SU-DHL-6 (cell line): ENCODE measurements around the gene UGT1A6.

Source experiments
- H2AFZ ChIP-seq: fragments of 200-600 bp; sonication (generic); 2 replicates; pipeline ENCODE4 v1.6.1; 2014; ENCODE audit warnings: low read depth, mild to moderate bottlenecking, moderate library complexity, mixed read lengths, antibody characterized with exemption, low read length; ENCODE audit not compliant: severe bottlenecking
- H3F3A ChIP-seq: fragments of 200-600 bp; shearing (Covaris generic); 2 replicates; pipeline ENCODE4 v1.6.0; 2016; ENCODE audit warnings: antibody characterized with exemption, mild to moderate bottlenecking; ENCODE audit not compliant: insufficient read depth
- H3K27ac ChIP-seq: fragments of 200-600 bp; sonication (generic); 2 replicates; pipeline ENCODE4 v1.5.1; 2016; ENCODE audit warnings: low read depth, mild to moderate bottlenecking, low read length, moderate library complexity, mixed read lengths
- H3K27me3 ChIP-seq: fragments of 200-600 bp; sonication (generic), shearing (Covaris generic); 2 replicates; pipeline ENCODE4 v1.6.0; 2014; ENCODE audit warnings: mild to moderate bottlenecking, low read length
- H3K36me3 ChIP-seq: fragments of 200-600 bp; sonication (generic); 2 replicates; pipeline ENCODE4 v1.6.1; 2014; ENCODE audit warnings: mild to moderate bottlenecking, low read length, mixed read lengths
- H3K4me2 ChIP-seq: fragments of 300-600, 200-600 bp; shearing (Covaris generic), sonication (generic); 2 replicates; pipeline ENCODE4 v1.6.0; 2014; ENCODE audit warnings: low read length, low read depth, mild to moderate bottlenecking; ENCODE audit not compliant: poor library complexity, severe bottlenecking
- H3K4me3 ChIP-seq: fragments of 200-600 bp; sonication (generic); 2 replicates; pipeline ENCODE4 v1.5.1; 2014; ENCODE audit warnings: antibody characterized with exemption, low read length, mild to moderate bottlenecking, mixed read lengths; ENCODE audit not compliant: insufficient read depth, poor library complexity, severe bottlenecking
- H3K79me2 ChIP-seq: fragments of 200-600 bp; sonication (generic); 2 replicates; pipeline ENCODE4 v1.6.1; 2014; ENCODE audit warnings: mild to moderate bottlenecking, low read length, moderate library complexity; ENCODE audit not compliant: insufficient read depth
- H3K9ac ChIP-seq: fragments of 200-600 bp; sonication (generic); 2 replicates; pipeline ENCODE4 v1.7.0; 2014; ENCODE audit warnings: mild to moderate bottlenecking, low read length
- H3K9me2 ChIP-seq: fragments of 200-600 bp; sonication (generic); replicated peaks from 2 replicates; pipeline ENCODE4 v1.6.1; 2014; ENCODE audit warnings: low read length; ENCODE audit not compliant: insufficient read depth
- H3K9me3 ChIP-seq: fragments of 200-600 bp; sonication (generic); 2 replicates; pipeline ENCODE4 v1.6.1; 2014; ENCODE audit warnings: low read length, mixed read lengths; ENCODE audit not compliant: insufficient read depth
- H4K20me1 ChIP-seq: fragments of 200-600 bp; sonication (generic); 2 replicates; pipeline ENCODE4 v1.6.1; 2014; ENCODE audit warnings: low read depth, mild to moderate bottlenecking, antibody characterized with exemption, low read length, moderate library complexity, mixed read lengths
- EZH2phosphoT487 ChIP-seq: fragments of 200-600 bp; sonication (generic), shearing (Covaris generic); conservative IDR thresholded peaks from 2 replicates; pipeline ENCODE4 v1.6.1; 2018; ENCODE audit warnings: mild to moderate bottlenecking, antibody characterized with exemption, low read length, moderate library complexity, mixed read lengths
- TF ChIP-seq, protein P1 (sequence below): fragments of 200-600 bp; sonication (generic); IDR thresholded peaks from one replicate; pipeline ENCODE4 v1.5.1; 2017; ENCODE audit warnings: antibody characterized with exemption, mild to moderate bottlenecking, low read length, moderate library complexity; ENCODE audit not compliant: insufficient read depth, poor library complexity, severe bottlenecking

The UGT1A6 gene

DNA sequence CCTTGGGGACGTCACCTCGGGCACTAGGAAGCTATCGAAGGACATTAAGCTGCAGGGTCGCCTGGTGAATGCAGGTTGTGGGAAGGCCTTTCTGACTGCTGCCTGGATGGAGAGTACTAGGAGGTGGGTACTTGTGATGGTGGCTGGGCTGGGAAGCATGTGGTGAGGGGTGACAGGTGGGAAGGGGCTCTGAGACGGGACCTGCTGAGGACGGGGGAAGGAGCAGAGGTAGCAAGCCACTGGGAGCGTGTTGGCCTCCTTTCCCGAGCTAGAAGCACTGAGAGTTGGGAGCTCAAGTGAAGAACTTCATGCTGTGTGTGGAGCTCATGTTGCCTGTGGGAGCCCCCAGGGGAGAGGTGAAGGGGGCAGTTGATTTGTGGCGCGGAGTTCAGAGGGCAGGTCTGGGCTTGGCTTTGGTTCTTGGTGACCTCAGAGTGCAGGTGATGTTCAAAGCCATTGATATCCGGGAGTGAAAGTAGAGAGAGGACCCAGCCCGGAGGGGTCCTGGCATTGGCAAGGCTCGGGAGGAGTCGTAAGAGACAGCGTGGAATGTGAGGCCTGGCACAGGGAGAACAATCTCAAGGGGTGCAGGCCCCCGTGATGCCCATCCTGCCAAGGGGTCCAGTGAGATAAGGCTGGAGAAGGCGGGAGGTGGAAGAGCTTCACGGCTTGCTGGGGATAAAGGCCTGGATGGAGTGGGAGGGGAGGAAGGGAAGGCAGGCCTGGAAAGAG, 98.6 kb downstream of the UGT1A6 start:
- H3K4me2 ChIP-seq, result no peak overlapping the region
- H3K4me3 ChIP-seq, result no peak overlapping the region
- no peaks in the 10 kb centered on the region for H4K20me1 ChIP-seq
- H3K27ac ChIP-seq, result no peak overlapping the region
- H3K27me3 ChIP-seq, result no peaks in the 10 kb centered on the region
- no peak for TF ChIP-seq EZH2phosphoT487
- TF ChIP-seq, protein P1, sequence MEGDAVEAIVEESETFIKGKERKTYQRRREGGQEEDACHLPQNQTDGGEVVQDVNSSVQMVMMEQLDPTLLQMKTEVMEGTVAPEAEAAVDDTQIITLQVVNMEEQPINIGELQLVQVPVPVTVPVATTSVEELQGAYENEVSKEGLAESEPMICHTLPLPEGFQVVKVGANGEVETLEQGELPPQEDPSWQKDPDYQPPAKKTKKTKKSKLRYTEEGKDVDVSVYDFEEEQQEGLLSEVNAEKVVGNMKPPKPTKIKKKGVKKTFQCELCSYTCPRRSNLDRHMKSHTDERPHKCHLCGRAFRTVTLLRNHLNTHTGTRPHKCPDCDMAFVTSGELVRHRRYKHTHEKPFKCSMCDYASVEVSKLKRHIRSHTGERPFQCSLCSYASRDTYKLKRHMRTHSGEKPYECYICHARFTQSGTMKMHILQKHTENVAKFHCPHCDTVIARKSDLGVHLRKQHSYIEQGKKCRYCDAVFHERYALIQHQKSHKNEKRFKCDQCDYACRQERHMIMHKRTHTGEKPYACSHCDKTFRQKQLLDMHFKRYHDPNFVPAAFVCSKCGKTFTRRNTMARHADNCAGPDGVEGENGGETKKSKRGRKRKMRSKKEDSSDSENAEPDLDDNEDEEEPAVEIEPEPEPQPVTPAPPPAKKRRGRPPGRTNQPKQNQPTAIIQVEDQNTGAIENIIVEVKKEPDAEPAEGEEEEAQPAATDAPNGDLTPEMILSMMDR, result no peak
- no peaks in the 10 kb centered on the region for H3K9me2 ChIP-seq
- no peaks in the 10 kb centered on the region for H3K9me3 ChIP-seq
- no peaks in the 10 kb centered on the region for H3F3A ChIP-seq
- H3K79me2 ChIP-seq, result no peaks in the 10 kb centered on the region
- no peak overlapping the region for H2AFZ ChIP-seq
- no peak overlapping the region for H3K9ac ChIP-seq
- no peaks in the 10 kb centered on the region for H3K36me3 ChIP-seq

- H4K20me1 ChIP-seq, result no peaks in the 10 kb centered on the region
- no peak overlapping the region for H3K27ac ChIP-seq
- H3K9me3 ChIP-seq, result no peaks in the 10 kb centered on the region
- no peaks in the 10 kb centered on the region for H3K36me3 ChIP-seq
- H3K4me2 ChIP-seq, result no peak overlapping the region
- no peak for TF ChIP-seq EZH2phosphoT487
- TF ChIP-seq, protein P1, result no peak
- no peak overlapping the region for H2AFZ ChIP-seq
- no peaks in the 10 kb centered on the region for H3K27me3 ChIP-seq
- no peaks in the 10 kb centered on the region for H3K9me2 ChIP-seq
- H3K9ac ChIP-seq, result no peak overlapping the region
- no peaks in the 10 kb centered on the region for H3K79me2 ChIP-seq
- H3K4me3 ChIP-seq, result no peak overlapping the region
- no peaks in the 10 kb centered on the region for H3F3A ChIP-seq
These were observed 99.2 kb downstream of the UGT1A6 start for GRCh38 chr2:233791883-233792329.

GRCh38 chr2:233792720-233793119, 100.0 kb downstream of the UGT1A6 start:
- Histone ChIP-seq H3K27me3 (no peaks in the 10 kb centered on the region), H3K4me2 (no peak overlapping the region), H3K4me3 (no peak overlapping the region), H3K9me2 (no peaks in the 10 kb centered on the region), H3K79me2 (no peaks in the 10 kb centered on the region), H3K36me3 (no peaks in the 10 kb centered on the region), H4K20me1 (no peaks in the 10 kb centered on the region), H2AFZ (no peak overlapping the region), H3K9me3 (no peaks in the 10 kb centered on the region), H3F3A (no peaks in the 10 kb centered on the region), H3K27ac (no peak overlapping the region), H3K9ac (no peak overlapping the region)
- TF ChIP-seq, protein P1, result no peak
- TF ChIP-seq EZH2phosphoT487, result no peak
